SU-DHL-6 (cell line): ENCODE data around the gene ZC3H7B.

Source experiments
- H2AFZ ChIP-seq: fragments of 200-600 bp; sonication (generic); 2 replicates; pipeline ENCODE4 v1.6.1; 2014; ENCODE audit warnings: low read depth, mild to moderate bottlenecking, moderate library complexity, mixed read lengths, antibody characterized with exemption, low read length; ENCODE audit not compliant: severe bottlenecking
- H3F3A ChIP-seq: fragments of 200-600 bp; shearing (Covaris generic); 2 replicates; pipeline ENCODE4 v1.6.0; 2016; ENCODE audit warnings: antibody characterized with exemption, mild to moderate bottlenecking; ENCODE audit not compliant: insufficient read depth
- H3K27ac ChIP-seq: fragments of 200-600 bp; sonication (generic); 2 replicates; pipeline ENCODE4 v1.5.1; 2016; ENCODE audit warnings: low read depth, mild to moderate bottlenecking, low read length, moderate library complexity, mixed read lengths
- H3K27me3 ChIP-seq: fragments of 200-600 bp; sonication (generic), shearing (Covaris generic); 2 replicates; pipeline ENCODE4 v1.6.0; 2014; ENCODE audit warnings: mild to moderate bottlenecking, low read length
- H3K36me3 ChIP-seq: fragments of 200-600 bp; sonication (generic); 2 replicates; pipeline ENCODE4 v1.6.1; 2014; ENCODE audit warnings: mild to moderate bottlenecking, low read length, mixed read lengths
- H3K4me2 ChIP-seq: fragments of 300-600, 200-600 bp; shearing (Covaris generic), sonication (generic); 2 replicates; pipeline ENCODE4 v1.6.0; 2014; ENCODE audit warnings: low read length, low read depth, mild to moderate bottlenecking; ENCODE audit not compliant: poor library complexity, severe bottlenecking
- H3K4me3 ChIP-seq: fragments of 200-600 bp; sonication (generic); 2 replicates; pipeline ENCODE4 v1.5.1; 2014; ENCODE audit warnings: antibody characterized with exemption, low read length, mild to moderate bottlenecking, mixed read lengths; ENCODE audit not compliant: insufficient read depth, poor library complexity, severe bottlenecking
- H3K79me2 ChIP-seq: fragments of 200-600 bp; sonication (generic); 2 replicates; pipeline ENCODE4 v1.6.1; 2014; ENCODE audit warnings: mild to moderate bottlenecking, low read length, moderate library complexity; ENCODE audit not compliant: insufficient read depth
- H3K9ac ChIP-seq: fragments of 200-600 bp; sonication (generic); 2 replicates; pipeline ENCODE4 v1.7.0; 2014; ENCODE audit warnings: mild to moderate bottlenecking, low read length
- H3K9me2 ChIP-seq: fragments of 200-600 bp; sonication (generic); replicated peaks from 2 replicates; pipeline ENCODE4 v1.6.1; 2014; ENCODE audit warnings: low read length; ENCODE audit not compliant: insufficient read depth
- H3K9me3 ChIP-seq: fragments of 200-600 bp; sonication (generic); 2 replicates; pipeline ENCODE4 v1.6.1; 2014; ENCODE audit warnings: low read length, mixed read lengths; ENCODE audit not compliant: insufficient read depth
- H4K20me1 ChIP-seq: fragments of 200-600 bp; sonication (generic); 2 replicates; pipeline ENCODE4 v1.6.1; 2014; ENCODE audit warnings: low read depth, mild to moderate bottlenecking, antibody characterized with exemption, low read length, moderate library complexity, mixed read lengths
- CTCF ChIP-seq: fragments of 200-600 bp; sonication (generic); IDR thresholded peaks from one replicate; pipeline ENCODE4 v1.5.1; 2017; ENCODE audit warnings: antibody characterized with exemption, mild to moderate bottlenecking, low read length, moderate library complexity; ENCODE audit not compliant: insufficient read depth, poor library complexity, severe bottlenecking
- EZH2phosphoT487 ChIP-seq: fragments of 200-600 bp; sonication (generic), shearing (Covaris generic); conservative IDR thresholded peaks from 2 replicates; pipeline ENCODE4 v1.6.1; 2018; ENCODE audit warnings: mild to moderate bottlenecking, antibody characterized with exemption, low read length, moderate library complexity, mixed read lengths

Gene ZC3H7B

GRCh38 chr22:41367680-41368542, 66.6 kb downstream of the ZC3H7B start:
- no peaks in the 10 kb centered on the region for H4K20me1 ChIP-seq
- no peak overlapping the region for H3K4me3 ChIP-seq
- no peak overlapping the region for H3K4me2 ChIP-seq
- no peaks in the 10 kb centered on the region for H3K27me3 ChIP-seq
- H3K9me3 ChIP-seq: no peaks in the 10 kb centered on the region
- TF ChIP-seq EZH2phosphoT487 (no peak), CTCF (no peak)
- H3K27ac ChIP-seq: no peak overlapping the region
- no peaks in the 10 kb centered on the region for H3K79me2 ChIP-seq
- no peaks in the 10 kb centered on the region for H3K36me3 ChIP-seq
- no peak overlapping the region for H3K9ac ChIP-seq
- no peak overlapping the region for H2AFZ ChIP-seq
- H3F3A ChIP-seq: no peaks in the 10 kb centered on the region
- H3K9me2 ChIP-seq: no peaks in the 10 kb centered on the region

- H3K4me3 ChIP-seq: no peak overlapping the region
- no peaks in the 10 kb centered on the region for H3F3A ChIP-seq
- no peak overlapping the region for H3K4me2 ChIP-seq
- H3K9ac ChIP-seq: no peak overlapping the region
- H3K9me3 ChIP-seq: no peaks in the 10 kb centered on the region
- no peaks in the 10 kb centered on the region for H3K9me2 ChIP-seq
- no peak overlapping the region for H2AFZ ChIP-seq
- no peaks in the 10 kb centered on the region for H4K20me1 ChIP-seq
- no peak for TF ChIP-seq CTCF
- TF ChIP-seq EZH2phosphoT487: no peak
- H3K27me3 ChIP-seq: no peaks in the 10 kb centered on the region
- no peaks in the 10 kb centered on the region for H3K79me2 ChIP-seq
- H3K36me3 ChIP-seq: no peaks in the 10 kb centered on the region
- H3K27ac ChIP-seq: no peak overlapping the region
These were observed 67.5 kb downstream of the ZC3H7B start for GRCh38 chr22:41368543-41369423.

GRCh38 chr22:41369424-41369745, 68.1 kb downstream of the ZC3H7B start:
- Histone ChIP-seq H3K79me2 (no peaks in the 10 kb centered on the region), H3F3A (no peaks in the 10 kb centered on the region), H3K27ac (no peak overlapping the region), H3K9me3 (no peaks in the 10 kb centered on the region), H3K27me3 (no peaks in the 10 kb centered on the region), H2AFZ (no peak overlapping the region), H3K4me3 (no peak overlapping the region), H3K36me3 (no peaks in the 10 kb centered on the region), H4K20me1 (no peaks in the 10 kb centered on the region), H3K9me2 (no peaks in the 10 kb centered on the region), H3K4me2 (no peak overlapping the region), H3K9ac (no peak overlapping the region)
- no peak for TF ChIP-seq EZH2phosphoT487
- TF ChIP-seq CTCF: no peak
